Measurements from ENCODE around the gene ALDH4A1.
"Not testable (repeated sequence)": the region's sequence is repeated elsewhere in the genome, so short reads cannot be mapped to it uniquely, and the experiment has no call there.

The ALDH4A1 gene

DNA sequence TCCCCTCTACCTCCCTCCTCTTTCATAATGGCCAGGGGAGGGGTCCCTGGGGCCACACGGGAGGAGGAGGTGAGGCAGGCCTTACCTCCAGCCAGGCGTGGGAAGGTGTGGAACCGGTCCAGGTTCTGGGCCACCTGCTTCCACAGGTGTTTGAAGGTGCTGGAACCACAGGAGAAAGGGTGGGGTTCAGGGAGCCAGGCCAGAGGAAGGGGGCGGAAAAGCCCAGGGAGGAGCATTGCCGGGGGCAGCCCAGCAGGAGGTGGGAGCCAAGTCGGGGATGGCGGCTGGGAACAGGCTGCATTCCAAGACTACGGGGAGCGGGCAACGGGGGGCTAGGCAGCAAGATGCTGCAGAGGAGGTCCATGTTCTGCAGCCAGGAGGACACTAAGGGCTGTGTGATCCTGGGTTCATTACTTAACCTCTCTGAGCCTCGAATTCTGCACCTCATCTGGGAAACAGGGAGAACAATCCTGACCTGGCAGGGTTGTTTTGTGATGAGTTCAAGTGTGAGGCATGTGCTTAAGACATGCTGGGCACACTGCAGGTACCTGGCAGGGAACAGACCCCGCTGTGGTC, 23.1 kb downstream of the ALDH4A1 start:
- no peak overlapping the region for H3K4me3 ChIP-seq (ENCODE audit: low read depth, low read length)

- no peak overlapping the region for H3K4me3 ChIP-seq (ENCODE audit: low read depth, low read length)
These were observed 23.7 kb downstream of the ALDH4A1 start for GRCh38 chr1:18878538-18879214.

- no peak overlapping the region for H3K4me3 ChIP-seq (ENCODE audit: low read depth, low read length)
These were observed 25.1 kb downstream of the ALDH4A1 start for GRCh38 chr1:18877282-18877681.

DNA sequence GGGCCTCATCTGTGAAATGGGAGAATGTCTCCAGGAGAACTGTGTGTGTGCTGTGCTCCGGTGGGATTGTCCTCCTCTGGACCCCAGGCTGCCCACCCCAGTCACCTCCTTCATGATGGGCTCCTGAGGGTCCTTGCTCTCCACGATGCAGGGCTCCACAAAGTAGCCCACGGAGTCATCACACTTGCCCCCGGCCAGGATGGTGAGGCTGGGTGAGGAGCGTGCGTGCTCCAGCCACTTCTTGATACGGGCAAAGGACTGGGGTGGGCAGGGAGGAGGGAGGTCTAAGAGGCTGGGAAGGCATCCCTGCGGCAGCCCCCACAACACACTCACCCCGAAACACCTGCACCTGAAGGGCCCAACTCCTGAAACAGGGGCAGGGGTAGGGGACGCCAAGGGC, 26.1 kb downstream of the ALDH4A1 start:
- H3K4me3 ChIP-seq (ENCODE audit: low read depth, low read length): no peak overlapping the region

DNA sequence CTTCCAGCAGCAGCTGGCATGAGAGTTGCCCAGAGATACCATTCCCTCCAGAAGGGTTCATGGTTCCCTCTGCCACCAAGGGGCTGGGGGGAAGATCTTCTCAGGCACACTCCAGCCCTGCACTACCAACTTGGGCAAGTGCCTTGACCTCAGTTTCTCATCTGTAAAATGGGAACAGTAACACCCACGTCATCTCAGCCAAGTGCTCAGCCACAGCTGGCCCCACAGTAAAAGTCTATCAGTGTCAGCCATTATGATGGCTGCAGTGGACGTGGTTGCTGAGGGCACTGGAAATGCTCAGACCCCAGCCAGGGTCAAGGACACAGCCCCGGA, 26.6 kb downstream of the ALDH4A1 start:
- no peak overlapping the region for H3K4me3 ChIP-seq (ENCODE audit: low read depth, low read length)

DNA sequence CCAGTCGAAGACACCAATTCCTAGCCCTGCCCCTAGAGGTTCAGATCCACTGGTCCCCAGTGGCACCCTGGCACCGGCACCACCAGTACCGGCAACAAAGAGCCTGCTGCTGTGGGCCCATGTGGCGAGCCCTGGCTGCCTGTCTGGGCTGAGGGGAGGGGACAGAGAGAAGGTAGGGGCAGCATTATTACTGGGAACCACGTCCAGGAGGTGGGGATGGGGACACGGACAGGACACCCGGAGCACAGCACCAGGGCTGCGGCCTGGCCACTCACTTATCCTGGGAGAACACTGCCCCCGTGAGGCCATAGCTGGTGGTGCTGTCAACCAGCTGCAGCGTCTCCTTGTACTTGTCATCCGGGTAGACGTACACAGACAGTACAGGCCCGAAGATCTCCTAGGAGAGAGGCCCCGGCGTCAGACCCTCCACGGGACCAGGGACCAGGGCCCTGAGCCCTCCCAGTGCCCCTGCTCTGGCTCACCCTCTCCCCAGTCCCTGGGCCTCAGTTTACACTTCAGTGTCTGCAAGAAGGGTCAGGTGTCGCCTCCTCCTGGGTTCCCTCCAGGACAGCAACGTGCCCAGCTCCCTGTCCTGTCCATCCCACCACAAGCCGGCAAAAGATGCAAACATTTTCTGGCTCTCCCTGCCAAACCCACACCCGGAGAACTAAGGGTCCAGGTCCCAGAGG, 27.1 kb downstream of the ALDH4A1 start:
- no peak overlapping the region for H3K4me3 ChIP-seq (ENCODE audit: low read depth, low read length)

DNA sequence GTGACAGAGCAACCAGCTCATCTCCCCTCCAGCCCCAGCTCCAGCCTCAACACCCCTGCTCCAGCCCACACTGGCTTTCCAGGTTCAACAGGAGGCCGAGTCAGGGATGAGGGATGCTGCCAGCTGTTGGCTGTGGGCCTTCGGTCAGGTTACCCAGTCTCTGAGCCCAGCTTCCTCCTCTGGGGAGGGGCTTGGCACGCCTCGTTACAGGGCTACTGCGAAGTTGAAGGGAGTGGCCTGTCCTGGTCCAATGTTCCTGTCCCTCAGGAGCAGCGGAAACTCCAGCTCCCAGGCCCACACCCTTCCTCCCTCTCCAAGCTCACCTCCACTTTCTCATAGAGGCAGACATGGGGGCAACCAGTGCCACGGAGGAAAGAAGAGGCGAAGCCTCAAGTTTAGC, 27.8 kb downstream of the ALDH4A1 start:
- H3K4me3 ChIP-seq (ENCODE audit: low read depth, low read length): no peak overlapping the region

DNA sequence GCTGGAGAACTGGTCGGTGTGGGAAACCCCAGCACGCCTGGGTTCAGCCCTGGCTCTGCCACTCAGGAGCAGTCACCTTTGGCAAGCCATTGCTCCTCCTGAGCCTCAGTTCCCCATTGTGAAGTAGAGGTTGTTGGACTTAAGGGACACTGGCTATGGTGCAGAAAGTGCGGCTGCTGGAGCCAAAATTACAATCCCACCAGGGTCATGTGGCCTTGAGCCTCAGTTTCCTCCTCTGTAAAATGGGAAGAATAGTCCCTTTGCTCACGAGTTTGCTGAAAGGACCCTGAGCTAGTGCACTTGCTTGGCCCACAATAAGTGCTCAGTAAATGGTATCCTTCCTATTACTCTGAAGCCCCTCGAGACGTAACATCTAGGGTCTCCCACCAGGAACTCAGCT, 28.3 kb downstream of the ALDH4A1 start:
- no peak overlapping the region for H3K4me3 ChIP-seq (ENCODE audit: low read depth, low read length)

DNA sequence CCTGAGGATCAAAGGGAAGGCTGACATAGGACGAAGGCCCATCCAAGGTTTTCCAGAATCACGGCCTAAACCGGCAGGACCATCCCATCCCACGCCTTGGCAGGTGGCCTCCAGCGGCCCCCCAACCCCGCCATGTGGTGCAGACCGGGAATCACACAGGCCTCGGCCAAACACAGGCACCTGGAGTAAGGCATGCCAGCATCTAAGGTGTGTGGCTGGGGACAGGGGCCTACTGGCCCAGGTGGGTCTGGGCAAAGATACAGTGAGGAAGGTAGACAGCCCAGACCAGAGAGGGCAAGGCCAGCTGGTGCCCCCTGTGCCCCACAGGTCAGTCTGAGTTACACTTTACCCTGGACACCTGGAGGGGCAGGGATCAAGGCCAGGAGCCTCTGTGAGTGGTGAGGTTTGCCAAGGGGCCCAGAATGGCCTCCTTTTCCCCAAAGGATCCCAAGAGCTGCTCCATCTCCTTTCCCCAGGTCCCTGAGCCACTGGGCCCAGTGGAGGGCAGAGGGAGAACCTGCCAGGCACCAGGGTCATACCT, 30.2 kb downstream of the ALDH4A1 start:
- H3K4me3 ChIP-seq (ENCODE audit: low read depth, low read length): no peak overlapping the region

DNA sequence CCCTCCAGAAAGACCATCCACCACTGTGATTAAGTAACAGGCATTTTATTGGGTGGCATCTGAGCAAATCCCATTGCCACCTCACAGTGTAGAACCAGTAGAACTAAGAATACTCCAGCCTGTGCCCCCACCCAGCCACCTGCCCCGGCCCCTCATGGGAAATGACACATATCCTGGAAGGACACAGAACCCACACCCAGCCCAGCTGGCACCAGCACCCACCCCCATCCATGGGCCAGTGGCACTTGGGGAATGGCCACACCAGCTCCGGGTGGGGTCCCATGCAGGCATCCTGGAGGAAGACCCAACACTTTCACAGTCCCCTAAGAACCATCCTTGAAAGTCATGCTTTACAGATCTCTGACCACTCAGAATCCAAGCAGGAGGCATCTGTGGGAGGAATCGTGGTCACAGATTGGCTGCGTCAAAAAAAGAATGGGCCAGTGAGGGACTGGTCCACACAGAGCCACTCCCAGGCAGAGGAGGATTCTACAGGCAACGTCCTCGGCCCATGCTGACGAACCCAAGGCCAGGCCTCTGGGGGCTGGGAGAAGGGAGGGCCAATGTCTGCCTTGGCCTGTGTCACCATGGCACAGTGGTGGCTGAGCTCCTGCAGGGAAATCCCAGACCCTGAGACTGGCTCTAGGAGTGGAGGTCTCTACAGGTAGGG, 30.8 kb downstream of the ALDH4A1 start:
- no peak overlapping the region for H3K4me3 ChIP-seq (ENCODE audit: low read depth, low read length)

- no peak overlapping the region for H3K4me3 ChIP-seq (ENCODE audit: low read depth, low read length)
These were observed 31.4 kb downstream of the ALDH4A1 start for GRCh38 chr1:18870957-18871356.

- H3K4me3 ChIP-seq (ENCODE audit: low read depth, low read length): not testable (repeated sequence)
These were observed 31.8 kb downstream of the ALDH4A1 start for GRCh38 chr1:18870595-18870865.

DNA sequence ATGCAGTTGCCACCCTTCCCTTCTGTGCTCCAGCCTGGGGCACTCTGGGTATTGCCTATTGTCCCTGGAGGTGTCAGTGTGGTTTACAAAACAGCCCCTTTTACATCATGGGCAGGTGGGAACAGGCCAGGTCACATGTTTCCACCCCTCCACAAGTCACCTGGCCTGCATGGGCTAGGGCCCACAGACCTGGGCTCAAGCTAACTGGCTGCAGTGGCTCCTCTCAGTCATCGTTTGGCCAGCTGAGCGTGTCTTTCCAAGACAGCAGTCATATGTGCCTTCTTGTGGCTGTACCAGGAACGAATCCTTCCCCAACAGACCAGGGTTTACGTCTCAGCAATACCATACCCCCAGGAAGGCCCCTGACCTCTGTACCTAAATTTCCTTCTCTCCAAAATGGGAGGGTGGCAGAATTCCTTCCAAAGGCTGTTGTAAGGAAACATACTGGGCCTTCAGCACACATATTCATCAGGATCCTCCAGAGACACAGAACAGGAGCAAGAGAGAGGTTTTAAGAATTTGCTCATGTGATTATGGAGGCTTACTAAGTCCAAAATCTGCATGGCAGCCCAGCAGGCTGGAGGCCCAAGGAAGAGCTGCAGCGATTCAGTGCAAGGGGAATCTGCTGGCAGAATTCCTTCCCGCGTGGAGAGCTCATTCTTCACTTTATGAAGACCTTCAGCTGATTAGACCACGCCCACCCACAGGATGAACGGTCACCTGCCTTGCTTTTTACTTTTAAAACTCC, 32.3 kb downstream of the ALDH4A1 start:
- no peak overlapping the region for H3K4me3 ChIP-seq (ENCODE audit: low read depth, low read length)

- H3K4me3 ChIP-seq (ENCODE audit: low read depth, low read length): no peak overlapping the region
These were observed 33.4 kb downstream of the ALDH4A1 start for GRCh38 chr1:18868801-18869424.

DNA sequence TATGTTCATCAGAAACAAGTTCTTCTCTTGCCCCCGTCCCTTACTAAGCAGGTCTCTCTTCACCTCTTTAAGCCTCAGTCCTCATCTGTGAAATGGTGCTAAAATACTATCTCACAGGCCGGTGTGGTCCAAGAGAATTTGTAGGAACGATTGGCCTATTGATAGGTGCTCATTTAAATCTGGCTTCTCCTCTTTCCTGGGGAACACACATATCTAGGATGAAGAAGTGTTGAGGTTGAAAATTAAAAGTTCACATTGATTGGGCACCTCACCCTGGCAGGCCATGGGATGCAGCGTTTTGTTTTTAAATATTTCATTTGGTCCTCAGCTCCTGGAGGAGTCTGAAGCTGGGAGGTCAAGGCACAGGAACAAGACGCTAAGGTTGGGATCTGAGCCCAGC, 34.0 kb downstream of the ALDH4A1 start:
- H3K4me3 ChIP-seq (ENCODE audit: low read depth, low read length): no peak overlapping the region

DNA sequence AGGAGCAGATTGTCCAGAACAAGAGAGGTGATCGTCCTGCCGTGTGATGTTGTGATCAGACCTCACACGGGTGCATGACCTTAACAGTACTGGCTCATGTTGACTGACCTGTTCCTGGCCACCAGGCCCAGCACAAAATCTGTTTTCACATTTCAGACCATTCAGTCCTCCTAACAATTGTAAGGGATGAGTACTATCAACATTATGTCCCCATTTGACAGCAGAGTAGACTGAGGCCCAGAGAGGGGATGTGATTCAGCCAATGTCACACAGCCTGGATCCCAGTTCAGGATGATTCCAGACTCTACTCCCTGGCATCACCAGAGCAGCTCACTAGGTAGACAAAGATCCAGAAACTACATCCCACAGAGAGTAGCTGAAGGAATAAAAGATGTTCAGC, 35.5 kb downstream of the ALDH4A1 start:
- no peak overlapping the region for H3K4me3 ChIP-seq (ENCODE audit: low read depth, low read length)

DNA sequence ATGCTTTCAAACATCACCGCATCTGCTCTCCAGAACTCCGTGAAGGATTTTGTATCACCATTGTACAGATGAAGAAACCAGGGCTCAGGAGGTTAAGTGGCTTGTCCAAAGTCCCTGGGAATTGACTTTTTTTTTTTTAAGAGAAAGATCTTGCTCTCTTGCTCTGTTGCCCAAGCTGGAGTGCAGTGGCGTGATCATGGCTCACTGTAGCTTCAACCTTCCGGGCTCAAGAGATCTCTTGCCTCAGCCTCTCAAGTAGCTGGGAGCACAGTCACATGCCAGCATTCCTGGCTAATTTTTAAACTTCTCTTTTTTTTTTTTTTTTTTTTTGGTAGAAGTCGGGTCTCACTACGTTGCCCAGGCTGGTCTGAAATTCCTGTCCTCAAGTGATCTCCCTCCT, 36.0 kb downstream of the ALDH4A1 start:
- H3K4me3 ChIP-seq (ENCODE audit: low read depth, low read length): no peak overlapping the region

DNA sequence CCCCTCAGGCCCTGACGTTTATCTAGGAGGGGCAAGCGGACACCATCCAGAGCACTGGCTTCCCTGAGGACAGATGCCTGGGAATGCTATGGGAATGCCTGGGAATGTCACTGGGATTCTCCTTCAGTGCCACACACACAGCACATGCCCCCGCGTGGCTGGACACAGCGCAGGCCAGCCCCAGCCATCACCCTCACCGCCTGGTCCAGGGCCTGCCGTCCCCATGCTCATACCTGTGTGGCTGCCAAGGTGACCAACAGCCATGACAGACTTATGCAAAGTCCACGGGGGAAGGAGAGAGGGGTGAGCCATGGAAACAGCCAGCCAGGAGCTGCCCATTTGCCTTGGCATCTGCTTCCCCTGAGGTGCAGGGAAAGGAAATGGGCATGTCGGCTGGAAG, 37.2 kb downstream of the ALDH4A1 start:
- no peak overlapping the region for H3K4me3 ChIP-seq (ENCODE audit: low read depth, low read length)

- H3K4me3 ChIP-seq (ENCODE audit: low read depth, low read length): no peak overlapping the region
These were observed 40.8 kb downstream of the ALDH4A1 start for GRCh38 chr1:18861590-18861989.

GRCh38 chr1:18861082-18861481, 41.3 kb downstream of the ALDH4A1 start:
- no peak overlapping the region for H3K4me3 ChIP-seq (ENCODE audit: low read depth, low read length)

DNA sequence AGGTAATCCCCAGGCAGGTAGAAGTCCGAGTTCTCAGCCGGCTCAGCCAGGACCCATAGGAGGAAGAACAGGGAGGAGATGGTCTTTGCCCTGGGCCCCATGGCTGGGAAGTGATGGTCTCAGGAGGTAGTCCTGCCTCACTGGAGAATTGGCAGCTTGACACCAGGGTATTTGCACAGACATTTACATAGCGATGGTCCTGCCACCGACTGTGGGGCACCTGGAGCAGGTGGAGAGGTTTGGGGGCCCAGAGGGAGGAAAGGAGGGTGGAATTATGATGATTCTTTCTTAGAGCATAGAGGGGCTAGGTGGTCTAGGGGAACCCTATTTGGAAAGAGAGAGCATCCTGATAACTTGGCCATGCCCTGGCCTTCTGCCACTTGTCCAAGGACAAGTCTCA, 42.8 kb downstream of the ALDH4A1 start, which contains the start of gene TAS1R2:
TAS1R2 (minus strand) TSS at position 101 of the 400 bp plus-strand sequence; CDS start at position 101, 0 bp downstream.
- no peak within 1 kb of the TSS for H3K4me3 ChIP-seq (ENCODE audit: low read depth, low read length)

Data from iPS-11a (cell line).